OCI-M2 (cell line): Measurements from ENCODE around the gene PTN.
"Not testable (repeated sequence)": the region's sequence is repeated elsewhere in the genome, so short reads cannot be mapped to it uniquely, and the experiment has no call there.

ENCODE experiments used
- DNase-seq: peaks from one replicate; lab custom pipeline; 2025; ENCODE audit not compliant: unreplicated experiment; lab: John Stamatoyannopoulos, UW

PTN gene

DNA sequence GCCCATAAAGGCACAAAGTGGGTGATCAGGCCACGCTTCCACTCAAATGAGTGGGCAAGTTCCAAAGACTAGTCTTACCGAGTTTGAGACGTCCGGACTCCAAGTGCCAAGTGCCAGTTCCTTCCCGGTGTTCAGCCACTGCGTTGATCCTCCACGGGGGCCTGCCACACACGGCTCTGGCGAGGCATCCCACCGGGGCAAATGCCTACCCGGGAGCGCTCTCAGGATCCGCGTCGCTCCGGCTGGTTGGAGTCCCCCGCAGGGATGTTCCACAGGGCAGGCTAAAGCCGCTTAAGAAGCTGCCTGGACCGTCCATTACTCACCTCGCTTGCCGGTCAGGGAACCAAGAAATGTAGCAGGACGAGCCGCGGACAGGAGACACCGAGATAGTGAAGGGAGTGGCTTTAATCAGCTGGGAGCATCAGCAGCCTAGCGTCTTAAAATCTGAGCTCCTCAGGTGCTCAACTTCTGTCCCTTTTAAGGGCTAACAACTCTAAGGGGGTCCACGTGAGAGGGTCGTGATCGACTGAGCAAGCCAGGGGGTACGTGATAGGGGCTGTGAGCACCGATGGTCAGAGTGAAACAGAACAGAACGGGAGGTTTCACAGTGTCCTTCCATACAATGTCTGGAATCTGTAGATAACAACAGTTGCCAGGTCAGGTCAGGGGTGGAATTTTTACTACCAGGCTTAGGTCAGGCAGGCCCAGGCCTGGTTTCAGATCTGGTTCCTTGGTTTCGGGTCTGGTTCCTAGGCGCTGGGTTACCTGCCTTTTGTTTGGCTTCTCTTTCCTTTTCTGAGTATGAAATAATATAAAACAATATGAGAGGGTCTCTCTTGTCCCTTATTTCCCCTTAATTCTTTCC is 75.3 kb downstream of the PTN start:
- not testable (repeated sequence) for DNase-seq

DNA sequence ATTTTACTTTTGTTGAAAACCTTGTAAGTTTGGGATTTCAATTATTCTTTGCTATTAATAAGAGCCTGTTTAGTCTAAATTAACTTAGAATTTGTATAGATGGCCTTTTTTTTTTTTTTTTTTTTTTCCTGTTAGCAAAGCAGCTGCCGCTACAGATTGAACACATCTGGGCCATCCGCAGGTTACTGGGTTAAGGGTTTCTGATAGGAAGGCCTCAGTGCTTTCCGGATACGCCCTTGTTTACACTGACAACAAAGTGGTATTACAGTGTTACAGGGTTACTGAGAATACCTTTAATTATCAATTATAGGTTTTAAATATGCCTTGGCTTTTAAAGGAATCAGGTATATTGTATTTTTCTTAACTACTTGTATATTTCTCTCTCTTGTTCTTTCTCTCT is 76.8 kb downstream of the PTN start:
- no peak for DNase-seq

DNA sequence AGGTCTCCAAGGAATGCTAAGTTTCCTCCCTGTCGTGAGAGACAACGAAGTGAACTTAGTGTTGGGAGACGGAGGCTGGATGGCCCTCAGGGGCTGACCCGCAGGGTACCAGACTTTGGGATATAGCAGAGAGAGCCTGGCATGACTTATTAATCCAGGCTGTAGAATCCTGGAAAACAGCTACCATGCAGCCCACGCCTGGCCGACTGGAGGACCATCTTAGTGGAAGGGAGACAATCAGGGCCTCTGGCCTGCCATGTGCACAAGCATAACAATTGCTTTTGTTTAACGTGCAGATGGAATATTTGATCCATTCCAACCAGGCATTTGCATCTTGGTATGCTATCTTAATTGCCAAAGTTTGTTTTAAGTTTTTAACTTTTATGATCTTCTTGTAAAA is 78.1 kb downstream of the PTN start:
- DNase-seq: not testable (repeated sequence)

DNA sequence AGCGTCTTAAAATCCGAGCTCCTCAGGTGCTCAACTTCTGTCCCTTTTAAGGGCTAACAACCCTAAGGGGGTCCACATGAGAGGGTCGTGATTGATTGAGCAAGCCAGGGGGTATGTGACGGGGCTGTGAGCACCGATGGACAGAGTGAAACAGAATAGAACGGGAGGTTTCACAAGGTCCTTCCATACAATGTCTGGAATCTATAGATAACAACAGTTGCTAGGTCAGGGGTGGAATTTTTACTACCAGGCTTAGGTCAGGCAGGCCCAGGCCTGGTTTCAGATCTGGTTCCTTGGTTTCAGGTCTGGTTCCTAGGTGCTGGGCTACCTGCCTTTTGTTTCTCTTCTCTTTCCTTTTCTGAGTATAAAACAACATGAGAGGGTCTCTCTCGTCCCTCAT is 80.9 kb downstream of the PTN start:
- DNase-seq: no peak

DNA sequence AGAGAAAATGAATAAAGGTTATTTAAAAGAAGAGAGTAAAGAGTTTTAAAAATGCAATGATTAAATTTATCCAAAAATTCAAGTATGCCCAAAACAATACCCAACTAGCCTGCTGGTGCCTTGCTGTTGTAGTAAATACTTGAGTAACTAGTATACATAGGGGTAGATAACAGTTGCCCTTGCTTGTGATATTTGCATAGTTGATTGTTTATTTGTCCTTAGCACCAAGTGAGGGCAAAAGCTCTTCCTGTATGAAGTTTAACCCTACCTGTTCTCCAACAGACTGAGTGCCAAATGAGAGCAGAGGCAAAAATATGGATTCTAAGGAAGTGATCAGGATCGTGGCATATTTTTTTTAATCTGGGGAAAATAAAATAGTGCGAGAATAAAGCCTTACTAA is 85.0 kb downstream of the PTN start:
- DNase-seq: no peak

DNA sequence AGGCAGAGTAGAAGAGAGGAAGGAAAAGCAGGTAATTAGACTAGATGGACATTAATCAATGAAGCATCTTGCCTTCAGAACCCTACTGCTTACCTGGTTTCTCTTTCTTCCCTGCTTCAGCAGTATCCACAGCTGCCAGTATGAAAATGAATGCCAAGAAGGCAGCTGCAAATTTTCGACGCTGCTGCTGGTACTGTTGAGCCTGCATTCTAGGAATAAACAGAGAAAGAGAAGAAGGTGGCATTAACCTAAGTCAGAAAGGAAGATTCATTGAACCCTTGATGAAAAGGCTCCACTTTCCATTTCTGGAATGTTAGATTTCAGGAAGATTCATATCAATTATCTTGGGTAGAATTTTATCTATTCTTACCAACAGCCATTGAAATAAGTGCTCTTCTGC is 88.8 kb downstream of the PTN start:
- DNase-seq: no peak

DNA sequence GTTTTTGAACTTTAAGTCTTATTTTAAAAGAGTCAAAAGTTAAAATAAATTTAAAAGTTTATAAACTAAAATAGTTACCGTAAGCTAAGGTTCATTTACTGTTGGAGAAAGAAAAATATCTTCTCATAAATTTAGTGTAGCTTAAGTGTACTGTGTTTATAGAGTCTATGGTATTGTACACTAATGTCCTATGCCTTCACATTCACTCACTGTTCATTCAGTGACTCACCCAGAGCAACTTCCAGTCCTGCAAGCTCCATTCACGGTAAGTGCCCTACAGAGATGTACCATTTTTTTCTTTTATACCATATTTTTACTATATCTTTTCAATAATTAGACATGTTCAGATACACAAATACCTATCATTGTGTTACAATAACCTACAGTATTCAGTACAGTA is 97.6 kb downstream of the PTN start:
- DNase-seq: no peak

DNA sequence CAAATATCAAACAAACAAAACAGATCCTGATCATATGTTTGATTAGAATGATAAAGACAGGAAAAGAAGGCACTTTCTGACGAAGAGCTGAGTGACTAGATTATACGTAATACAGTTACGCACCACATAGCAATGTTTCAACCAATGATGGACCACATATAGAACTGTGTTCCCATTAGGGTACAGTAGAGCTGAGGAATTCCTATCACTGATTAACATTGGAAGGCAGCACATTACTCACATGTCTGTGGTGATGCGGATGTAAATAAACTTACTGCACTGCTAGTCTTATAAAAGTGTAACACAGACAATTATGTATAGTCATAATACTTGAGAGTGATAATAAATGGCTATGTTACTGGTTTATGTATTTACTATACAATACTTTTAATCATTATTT is 98.3 kb downstream of the PTN start:
- no peak for DNase-seq

DNA sequence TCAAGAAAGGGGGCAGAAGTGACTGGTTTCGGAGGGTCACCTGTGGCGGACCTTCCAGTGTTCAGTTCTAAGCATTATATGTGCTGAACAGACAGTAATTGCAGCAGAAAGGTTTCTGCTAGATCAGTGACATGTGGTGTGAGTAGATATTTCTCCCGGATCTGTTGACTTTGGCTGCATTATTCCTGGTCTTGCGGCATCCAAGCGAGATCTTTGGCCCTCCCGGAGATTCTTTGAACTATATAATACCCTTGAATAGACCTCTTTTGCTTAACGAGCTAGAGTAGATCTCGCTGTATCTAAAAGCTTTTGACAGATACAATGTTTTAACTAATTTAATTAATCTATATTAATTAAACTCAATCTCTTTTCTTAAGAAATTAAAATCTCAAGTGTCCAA is 99.8 kb downstream of the PTN start:
- DNase-seq: no peak

DNA sequence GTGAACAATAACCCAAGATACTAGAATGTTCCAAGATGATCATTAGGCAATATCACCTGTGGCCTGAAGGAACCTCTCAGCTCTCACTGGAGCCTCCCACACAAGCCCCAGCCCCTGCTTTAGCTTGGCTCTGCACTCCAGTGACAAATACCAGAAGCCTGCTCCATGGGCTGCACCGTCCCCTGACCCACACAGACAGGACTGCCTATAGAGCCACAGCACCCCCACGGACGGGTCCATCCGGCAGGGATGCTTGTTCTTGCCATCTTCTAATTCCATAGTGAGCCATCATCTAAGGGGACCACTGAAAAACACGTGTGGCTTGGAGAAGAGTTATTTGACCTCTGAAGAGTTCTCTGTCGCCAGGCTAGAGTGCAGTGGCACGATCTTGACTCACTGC is 100.9 kb downstream of the PTN start:
- DNase-seq: no peak

DNA sequence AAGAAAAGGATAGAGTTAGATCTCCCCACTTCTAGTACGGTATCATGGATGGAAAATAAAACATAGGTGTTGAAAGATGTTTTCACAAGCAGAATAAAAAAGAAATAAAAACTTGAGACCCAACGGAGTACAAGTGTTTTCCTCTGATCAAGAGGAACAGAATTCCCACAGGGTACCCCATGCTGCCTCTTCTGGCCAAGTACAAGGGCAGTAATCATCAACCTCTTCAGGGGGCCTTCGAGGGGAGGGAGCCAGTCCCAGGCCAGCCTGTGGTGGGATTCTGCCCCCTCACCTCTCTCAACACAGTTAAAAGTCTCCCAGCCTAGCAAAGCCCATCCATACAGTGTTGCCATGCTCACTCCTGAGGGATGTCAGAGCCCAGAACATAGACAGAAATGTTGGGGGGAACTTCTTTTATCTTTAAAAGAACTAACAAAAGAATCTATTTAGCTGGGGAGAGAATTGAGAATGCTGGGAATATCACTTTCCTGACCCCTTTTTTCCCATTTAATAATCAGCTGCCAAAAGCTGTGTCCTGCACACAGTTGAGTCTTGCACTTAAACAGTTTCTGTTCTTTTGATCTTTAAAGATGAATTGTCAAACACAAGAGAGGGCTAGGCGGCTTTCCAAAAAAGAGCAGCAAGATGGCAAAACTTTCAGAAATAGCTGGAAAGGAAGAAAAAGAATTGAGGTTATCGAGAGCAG is 101.7 kb downstream of the PTN start:
- DNase-seq: no peak

DNA sequence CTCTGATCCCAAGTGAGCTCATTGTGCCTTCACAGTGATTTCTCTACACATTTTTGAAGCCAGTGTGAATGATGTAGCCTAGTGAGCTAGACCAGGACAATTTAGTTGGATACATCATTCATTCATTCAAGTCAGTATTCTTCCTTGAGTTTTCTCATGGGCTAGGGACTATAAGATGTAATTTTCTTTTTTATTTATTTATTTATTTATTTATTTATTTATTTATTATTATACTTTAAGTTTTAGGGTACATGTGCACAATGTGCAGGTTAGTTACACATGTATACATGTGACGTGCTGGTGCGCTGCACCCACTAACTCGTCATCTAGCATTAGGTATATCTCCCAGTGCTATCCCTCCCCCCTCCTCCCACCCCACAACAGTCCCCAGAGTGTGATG is 104.3 kb downstream of the PTN start:
- DNase-seq: not testable (repeated sequence)

DNA sequence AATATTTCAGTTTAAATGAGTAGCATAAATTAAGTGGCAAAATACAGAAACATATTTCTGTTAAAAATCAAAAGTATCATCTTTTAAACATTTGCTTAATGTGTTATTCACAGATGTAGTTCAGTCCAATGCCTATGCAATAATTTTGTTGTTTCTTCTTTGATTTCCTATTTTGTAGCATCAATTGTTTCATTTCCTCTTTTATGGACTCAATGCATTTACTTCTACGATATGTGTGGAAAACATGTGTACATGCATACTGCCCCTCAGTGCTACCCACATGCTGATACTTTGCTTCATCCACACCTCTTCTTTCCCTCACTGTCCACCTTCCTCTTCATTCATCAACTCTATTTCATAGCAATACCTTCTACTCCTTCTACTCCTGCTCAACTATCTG is 108.1 kb downstream of the PTN start:
- no peak for DNase-seq

DNA sequence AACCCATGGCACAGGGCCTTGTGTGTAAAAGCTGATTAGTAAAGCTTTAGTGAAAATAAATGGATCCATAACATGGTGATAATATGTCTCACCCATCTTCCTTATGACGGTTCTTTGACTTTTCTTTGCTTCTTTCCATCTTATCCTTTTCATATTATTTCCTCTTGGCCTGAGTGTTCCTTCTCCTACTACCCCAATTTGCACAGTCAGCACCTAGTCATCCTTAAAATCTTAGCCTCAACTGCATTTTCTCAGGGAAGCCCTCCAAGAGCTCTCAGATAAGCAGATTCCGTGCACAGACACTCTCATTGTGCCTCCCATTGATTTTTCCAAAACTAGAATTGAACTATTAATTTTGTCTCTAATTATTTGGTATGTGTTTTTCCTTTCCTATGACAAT is 112.4 kb downstream of the PTN start:
- no peak for DNase-seq

DNA sequence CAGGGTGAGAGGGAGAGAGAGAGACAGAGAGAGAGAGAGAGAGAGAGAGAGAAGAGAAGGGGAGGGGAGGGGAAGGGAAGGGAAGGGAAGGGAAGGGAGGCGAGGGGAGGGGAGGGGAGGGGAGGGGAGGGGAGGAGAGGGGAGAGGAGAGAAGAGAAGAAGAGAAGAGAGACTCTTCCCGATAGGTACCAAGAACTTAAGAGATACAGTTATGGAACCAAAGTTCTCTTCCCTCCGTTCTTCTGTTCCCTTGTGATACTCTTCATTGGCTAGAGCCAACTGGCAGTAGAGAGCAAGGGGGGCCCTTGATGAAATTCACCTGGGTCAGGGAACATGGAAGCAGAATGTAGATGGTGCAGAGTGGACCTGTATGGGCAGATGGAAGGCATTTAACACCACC is 122.1 kb downstream of the PTN start:
- no peak for DNase-seq

DNA sequence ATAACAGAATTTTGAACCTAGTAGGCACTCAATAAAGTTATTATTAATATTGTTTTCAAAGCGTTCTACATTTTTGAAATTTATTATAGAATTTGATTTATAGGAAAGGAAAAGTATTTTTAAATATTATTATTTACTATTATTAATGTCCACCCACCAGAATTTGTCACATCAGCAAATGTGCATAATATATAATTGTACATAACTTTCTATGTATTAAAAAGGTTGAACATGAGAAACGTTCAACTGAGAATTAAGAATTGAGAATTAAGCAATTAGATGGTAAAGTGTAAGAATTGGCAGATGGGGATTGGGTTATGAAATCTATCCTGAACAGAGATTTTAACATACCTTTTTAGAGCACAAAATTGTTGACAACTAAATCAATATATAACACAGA is 129.8 kb downstream of the PTN start:
- no peak for DNase-seq

DNA sequence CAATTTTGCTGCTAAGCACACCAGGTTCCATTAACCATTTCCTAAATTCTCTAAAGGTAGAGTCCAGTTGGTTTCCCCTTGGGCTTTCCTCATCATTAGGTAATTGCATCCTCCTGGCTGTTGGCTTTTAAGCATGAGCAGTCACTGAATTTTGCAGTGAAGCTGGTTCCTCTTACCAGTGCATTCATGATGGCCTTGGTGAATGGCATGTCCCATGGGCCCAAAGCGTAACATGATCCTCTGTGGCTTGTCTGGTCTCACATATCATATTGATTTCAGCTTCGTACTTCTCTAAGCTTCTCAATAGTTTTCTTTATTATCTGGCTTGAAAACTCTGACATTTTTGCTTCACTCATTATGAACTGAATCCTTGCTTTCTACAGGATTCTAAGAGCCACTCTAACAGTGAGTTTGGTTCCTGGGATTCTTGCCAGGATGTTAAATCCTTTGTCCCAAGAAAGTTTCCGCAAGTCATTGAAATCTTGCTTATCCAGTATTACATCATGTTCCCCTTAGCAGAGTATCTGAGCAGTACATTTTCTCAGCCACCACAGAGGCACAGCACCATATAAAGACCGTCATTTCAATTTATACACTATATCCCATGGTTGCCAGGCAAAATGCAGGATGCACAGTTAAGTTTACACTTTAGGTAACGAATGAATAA is 134.2 kb downstream of the PTN start:
- no peak for DNase-seq

DNA sequence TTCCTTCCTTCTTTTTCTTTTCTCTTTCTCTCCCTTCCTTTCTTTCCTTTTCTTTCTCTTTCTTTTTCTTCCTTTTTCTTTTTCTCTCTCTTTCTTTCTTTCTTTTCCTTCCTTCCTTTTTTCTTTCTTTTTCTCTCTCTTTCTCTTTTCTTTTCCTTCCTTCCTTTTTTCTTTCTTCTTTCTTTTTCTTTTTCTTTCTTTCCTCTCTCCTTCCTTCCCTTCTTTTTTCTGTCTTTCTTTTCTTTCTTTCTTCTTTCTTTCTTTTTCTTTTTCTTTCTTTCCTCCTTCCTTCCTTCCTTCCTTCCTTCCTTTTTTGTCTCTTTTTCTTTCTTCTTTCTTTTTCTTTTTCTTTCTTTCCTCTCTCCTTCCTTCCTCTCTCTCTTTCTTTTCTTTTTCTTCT is 136.8 kb downstream of the PTN start:
- DNase-seq: no peak

DNA sequence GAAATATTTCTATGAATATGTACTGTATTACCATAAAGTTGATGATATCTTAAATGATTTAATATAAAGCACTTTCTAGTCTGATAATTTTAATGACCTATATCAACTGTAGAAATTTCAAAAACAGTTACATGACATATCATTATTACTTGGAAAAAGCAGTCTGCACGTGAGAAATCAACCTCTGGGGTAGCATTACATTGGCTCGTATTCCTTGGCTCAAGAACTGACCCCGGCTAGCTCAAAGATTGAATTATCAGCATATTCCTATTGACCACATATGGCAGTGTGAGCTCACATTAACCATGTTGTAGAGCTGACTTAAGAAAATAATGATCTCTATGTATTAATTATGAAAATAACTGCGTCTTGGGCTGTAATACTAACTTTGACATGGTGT is 139.3 kb downstream of the PTN start:
- no peak for DNase-seq

DNA sequence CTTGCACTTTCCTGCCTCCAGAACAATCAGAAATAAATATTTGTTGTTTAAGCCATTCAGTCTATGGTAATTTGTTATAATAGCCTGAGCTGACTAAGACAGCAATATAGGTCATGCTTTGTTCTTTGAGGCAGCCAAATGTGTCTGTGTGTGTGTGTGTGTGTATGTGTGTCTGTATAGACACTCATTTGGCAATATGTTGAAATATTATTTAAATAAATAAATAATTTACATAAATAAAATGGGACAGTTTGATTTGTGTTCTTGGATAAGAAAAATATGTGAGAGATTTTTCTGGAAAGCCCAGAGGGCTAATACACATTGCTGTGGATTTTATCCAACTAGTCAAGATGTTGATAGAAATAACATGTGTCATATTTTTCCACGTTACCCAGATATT is 140.2 kb downstream of the PTN start:
- no peak for DNase-seq

DNA sequence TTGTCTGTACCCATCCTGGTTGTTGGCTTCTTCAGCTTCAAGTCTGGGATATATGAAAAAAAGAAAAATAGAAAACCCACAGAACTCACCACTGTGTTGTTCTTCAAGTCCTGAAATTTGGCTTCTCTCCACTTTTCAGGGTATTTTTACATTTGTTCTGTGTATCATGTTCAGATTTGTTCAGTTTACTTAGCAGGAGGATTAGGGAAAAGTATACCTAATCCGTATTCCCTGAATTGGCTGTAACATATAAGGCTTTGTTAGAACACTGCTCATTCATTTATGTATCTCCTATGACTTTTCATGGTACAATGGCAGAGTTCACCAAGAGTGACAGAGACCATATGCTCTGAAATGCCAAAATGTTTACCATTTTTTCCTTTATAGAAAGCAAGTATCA is 146.9 kb downstream of the PTN start:
- no peak for DNase-seq

DNA sequence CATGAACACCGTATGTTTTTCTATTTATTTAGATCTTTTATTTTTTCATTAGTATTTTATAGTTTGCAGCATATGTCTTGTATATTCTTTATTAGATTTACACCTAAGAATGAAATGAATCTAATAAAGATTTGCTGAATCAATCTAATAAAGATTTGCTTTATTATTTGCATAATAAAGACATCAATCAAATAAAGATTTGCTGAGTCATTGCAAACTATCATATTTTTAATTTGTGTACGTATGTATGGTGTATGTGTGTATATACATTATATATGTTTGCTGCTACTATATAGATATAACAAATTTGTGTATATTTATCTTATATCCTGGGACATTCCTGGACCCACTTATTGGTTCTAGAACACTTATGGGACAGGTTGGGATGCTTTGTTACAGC is 147.5 kb downstream of the PTN start:
- no peak for DNase-seq
